Astrocyte of the spinal cord (primary cell): Measurements from ENCODE around the gene TBX2.

Experiments
- DNase-seq: peaks from one replicate; pipeline ENCODE4 v3.0.0; 2011; ENCODE audit warnings: low read depth, low spot score
- H3K4me3 ChIP-seq: 2 replicates; pipeline ENCODE4 v1.5.1; 2011; ENCODE audit warnings: low read depth, mild to moderate bottlenecking, low read length, moderate library complexity
- CTCF ChIP-seq: IDR thresholded peaks from 2 replicates; pipeline ENCODE4 v1.5.1; 2012; ENCODE audit warnings: low read depth, mild to moderate bottlenecking, low read length, inconsistent platforms
- in situ Hi-C: cut with HindIII; loops from 2 replicates; pipeline ENCODE4 v1.10.0; 2017; ENCODE audit warnings: low sequenced_read_pairs

Gene TBX2

GRCh38 chr17:61392679-61393078 lies 7.0 kb upstream of the TBX2 start:
- TF ChIP-seq CTCF: no peak
- H3K4me3 ChIP-seq: no peak overlapping the region
- DNase-seq: no peak
- in situ Hi-C loops: no loop called here

- TF ChIP-seq CTCF: peak; percentile 31
- in situ Hi-C loops: no loop called here
- no peak overlapping the region for H3K4me3 ChIP-seq
- no peak for DNase-seq
These were observed 6.1 kb upstream of the TBX2 start for GRCh38 chr17:61393550-61393903.

GRCh38 chr17:61393904-61394629 lies 5.6 kb upstream of the TBX2 start:
- DNase-seq: no peak
- in situ Hi-C loops: no loop called here
- no peak for TF ChIP-seq CTCF
- no peak overlapping the region for H3K4me3 ChIP-seq

GRCh38 chr17:61394630-61395408 lies 4.8 kb upstream of the TBX2 start:
- in situ Hi-C loops: no loop called here
- DNase-seq: no peak
- no peak overlapping the region for H3K4me3 ChIP-seq
- no peak for TF ChIP-seq CTCF

GRCh38 chr17:61395409-61395982 lies 4.1 kb upstream of the TBX2 start:
- in situ Hi-C loops: no loop called here
- H3K4me3 ChIP-seq: no peak overlapping the region
- no peak for DNase-seq
- no peak for TF ChIP-seq CTCF

- no peak for TF ChIP-seq CTCF
- H3K4me3 ChIP-seq: no peak overlapping the region
- in situ Hi-C loops: no loop called here
- DNase-seq: no peak
These were observed 3.6 kb upstream of the TBX2 start for GRCh38 chr17:61395983-61396585.
